ENCODE data around the gene CLHC1. TPM values are rescaled to one million over a fixed set of nuclear protein-coding genes. Genes with fewer than 3 reads are reported as not detected.

Gene CLHC1
- total and polyA plus RNA-seq, 8 donors: 1.9 to 43.9 (median 6.8) TPM

DNA sequence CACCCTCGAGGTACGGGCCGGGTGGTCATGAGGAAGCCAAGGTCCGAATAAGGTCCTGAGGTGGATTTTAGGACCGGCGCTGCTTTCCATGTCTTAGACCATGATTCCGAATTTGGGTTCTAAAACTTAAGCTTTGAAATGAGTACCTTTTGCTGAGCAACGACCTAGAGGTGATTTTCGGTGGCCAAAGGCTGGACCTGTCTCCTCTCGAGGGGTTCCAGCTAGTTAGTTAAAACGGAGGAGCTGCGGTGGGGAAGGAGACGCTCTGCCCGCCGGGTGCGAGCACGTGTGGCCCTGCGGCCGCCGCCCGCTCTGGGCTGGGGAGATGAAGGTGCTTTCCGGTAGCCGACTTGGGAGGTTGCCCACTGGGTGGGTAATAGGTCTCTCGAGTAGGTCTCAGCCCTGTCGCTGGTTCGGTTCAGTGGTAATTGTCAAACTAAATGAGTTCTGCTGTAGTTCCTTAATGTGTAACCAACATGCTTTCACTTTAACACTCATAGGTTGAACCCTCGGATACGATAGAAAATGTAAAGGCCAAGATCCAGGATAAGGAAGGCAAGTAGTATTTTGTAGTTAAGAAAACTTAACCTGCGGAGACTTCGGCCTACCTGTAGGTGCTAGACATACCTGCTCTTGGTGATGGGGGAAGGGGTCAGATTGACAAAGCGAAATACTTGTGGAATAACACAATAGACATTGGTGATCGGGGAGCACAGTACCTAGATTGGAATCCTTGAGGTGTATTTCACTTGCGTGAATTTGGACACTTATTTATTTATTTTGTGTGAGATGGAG lies 967 bp upstream of the CLHC1 start:
- no peak for TF ChIP-seq POLR2AphosphoS5 (IDR thresholded peaks at IDR 0.05)
- no peak for TF ChIP-seq EP300 (IDR thresholded peaks at IDR 0.05)
- TF ChIP-seq POLR2A (IDR thresholded peaks at IDR 0.05): no peak
- TF ChIP-seq, protein P1, sequence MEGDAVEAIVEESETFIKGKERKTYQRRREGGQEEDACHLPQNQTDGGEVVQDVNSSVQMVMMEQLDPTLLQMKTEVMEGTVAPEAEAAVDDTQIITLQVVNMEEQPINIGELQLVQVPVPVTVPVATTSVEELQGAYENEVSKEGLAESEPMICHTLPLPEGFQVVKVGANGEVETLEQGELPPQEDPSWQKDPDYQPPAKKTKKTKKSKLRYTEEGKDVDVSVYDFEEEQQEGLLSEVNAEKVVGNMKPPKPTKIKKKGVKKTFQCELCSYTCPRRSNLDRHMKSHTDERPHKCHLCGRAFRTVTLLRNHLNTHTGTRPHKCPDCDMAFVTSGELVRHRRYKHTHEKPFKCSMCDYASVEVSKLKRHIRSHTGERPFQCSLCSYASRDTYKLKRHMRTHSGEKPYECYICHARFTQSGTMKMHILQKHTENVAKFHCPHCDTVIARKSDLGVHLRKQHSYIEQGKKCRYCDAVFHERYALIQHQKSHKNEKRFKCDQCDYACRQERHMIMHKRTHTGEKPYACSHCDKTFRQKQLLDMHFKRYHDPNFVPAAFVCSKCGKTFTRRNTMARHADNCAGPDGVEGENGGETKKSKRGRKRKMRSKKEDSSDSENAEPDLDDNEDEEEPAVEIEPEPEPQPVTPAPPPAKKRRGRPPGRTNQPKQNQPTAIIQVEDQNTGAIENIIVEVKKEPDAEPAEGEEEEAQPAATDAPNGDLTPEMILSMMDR (IDR thresholded peaks at IDR 0.05): no peak
- H3K9me3 ChIP-seq: no peaks in the 10 kb centered on the region
- 2 to 4% (median 3%) methylated on average over 25 to 33 of the region's 33 CpGs for WGBS, 5 donors
- peak; percentile 43 to 70 for DNase-seq
- H3K4me3 ChIP-seq: peak overlapping the region; percentile 75 to 92 (median 83)
- intact Hi-C loops (cut with DNase I; ENCODE audit: low total_unique reads): no loop called here
- H3K4me1 ChIP-seq: peaks cover 17 to 53% (median 32%) of the 10 kb centered on the region in 4 donors
- peak overlapping the region; percentile 81 to 98 (median 94) for H3K27ac ChIP-seq
- H3K27me3 ChIP-seq: no peaks in the 10 kb centered on the region
- peaks cover 28 to 52% (median 45%) of the 10 kb centered on the region in 4 donors for H3K36me3 ChIP-seq

DNA sequence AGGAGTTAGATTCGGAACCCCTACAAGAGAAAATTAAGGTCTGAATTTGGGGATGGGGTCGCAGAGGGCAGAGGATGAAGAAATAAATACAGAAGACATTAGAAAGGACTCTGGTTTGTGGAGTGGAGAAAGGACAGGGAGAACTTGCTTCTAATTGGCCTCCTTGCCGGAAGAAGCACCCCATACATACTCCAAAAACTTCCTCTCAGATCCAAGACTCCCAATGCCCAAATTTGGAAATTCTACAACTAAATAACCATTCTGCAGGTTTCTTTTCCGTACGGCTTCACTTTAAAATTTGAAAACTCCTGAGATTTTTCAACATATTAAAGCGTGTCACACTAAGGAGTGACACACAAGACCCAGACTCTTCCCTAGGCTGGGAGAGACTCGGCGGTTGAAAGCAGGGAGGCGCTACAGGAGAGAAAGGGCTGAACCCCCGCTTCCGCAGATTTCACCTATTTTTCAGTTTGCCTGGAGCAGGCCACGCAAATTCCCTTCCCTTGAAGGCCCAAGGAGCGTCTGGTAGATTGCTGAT lies 478 bp downstream of the CLHC1 start:
- Histone ChIP-seq H3K27ac (peak overlapping the region; percentile 77 to 98 (median 94)), H3K4me1 (peaks cover 17 to 59% (median 39%) of the 10 kb centered on the region in 4 donors), H3K36me3 (peaks cover 22 to 38% (median 31%) of the 10 kb centered on the region in 4 donors), H3K4me3 (peak overlapping the region; percentile 75 to 92 (median 83)), H3K9me3 (no peaks in the 10 kb centered on the region), H3K27me3 (no peaks in the 10 kb centered on the region)
- 2 to 7% (median 5%) methylated on average over 13 of the region's 13 CpGs for WGBS, 5 donors
- DNase-seq: no peak
- intact Hi-C loops (cut with DNase I; ENCODE audit: low total_unique reads): no loop called here
- TF ChIP-seq, protein P1 (IDR thresholded peaks at IDR 0.05): no peak
- no peak for TF ChIP-seq POLR2AphosphoS5 (IDR thresholded peaks at IDR 0.05)

DNA sequence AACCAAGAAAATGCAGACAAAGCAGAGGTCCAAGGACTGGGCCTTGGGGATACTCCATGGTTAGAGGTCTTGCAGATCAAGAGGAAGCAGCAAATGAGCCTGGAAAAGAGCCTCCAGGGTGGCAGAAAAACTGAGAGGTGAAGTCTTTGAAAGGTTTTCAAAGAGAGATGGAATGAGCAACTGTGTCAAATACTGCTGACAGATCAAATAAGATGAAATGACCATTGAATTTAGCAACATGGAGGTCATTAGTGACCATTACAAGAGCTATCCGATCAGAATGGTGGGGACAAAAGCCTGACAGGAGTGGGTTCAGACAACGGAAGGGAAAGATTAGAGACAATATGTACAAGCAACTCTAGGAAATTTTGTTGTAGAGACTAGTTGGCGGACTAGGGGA lies 1.5 kb downstream of the CLHC1 start:
- 92 to 97% (median 97%) methylated on average over 3 of the region's 3 CpGs for WGBS, 5 donors
- H3K36me3 ChIP-seq: peaks cover 19 to 27% (median 20%) of the 10 kb centered on the region in 4 donors
- TF ChIP-seq EP300 (IDR thresholded peaks at IDR 0.05): no peak
- TF ChIP-seq POLR2A (IDR thresholded peaks at IDR 0.05): no peak
- no peak for TF ChIP-seq POLR2AphosphoS5 (IDR thresholded peaks at IDR 0.05)
- TF ChIP-seq, protein P1 (IDR thresholded peaks at IDR 0.05): no peak
- intact Hi-C loops (cut with DNase I; ENCODE audit: low total_unique reads): no loop called here
- H3K27ac ChIP-seq: no peak overlapping the region
- peaks cover 17 to 58% (median 40%) of the 10 kb centered on the region in 4 donors for H3K4me1 ChIP-seq
- H3K9me3 ChIP-seq: no peaks in the 10 kb centered on the region
- no peak for DNase-seq
- no peaks in the 10 kb centered on the region for H3K27me3 ChIP-seq
- no peak overlapping the region for H3K4me3 ChIP-seq

DNA sequence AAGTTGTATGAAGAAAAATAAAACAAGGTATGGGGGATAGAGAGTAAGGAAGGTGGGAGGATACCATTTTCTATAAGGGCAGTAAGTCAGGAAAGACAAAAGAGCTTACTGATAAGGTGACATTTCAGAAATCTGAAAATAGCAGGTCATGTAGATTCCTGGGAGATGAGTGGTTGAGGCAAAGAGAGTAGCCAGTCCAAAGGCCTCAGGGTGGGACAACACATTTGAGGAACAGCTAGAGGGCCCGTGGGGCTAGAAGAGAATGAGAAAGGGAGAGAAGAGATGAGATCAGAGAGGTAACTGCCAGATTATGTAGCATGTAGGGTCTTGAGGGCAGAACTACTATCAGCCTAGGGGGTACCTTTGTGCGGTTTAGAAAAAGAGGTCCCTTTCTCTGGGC lies 2.9 kb downstream of the CLHC1 start:
- TF ChIP-seq POLR2A (IDR thresholded peaks at IDR 0.05): no peak
- no peak for TF ChIP-seq POLR2AphosphoS5 (IDR thresholded peaks at IDR 0.05)
- TF ChIP-seq, protein P1 (IDR thresholded peaks at IDR 0.05): no peak
- TF ChIP-seq EP300 (IDR thresholded peaks at IDR 0.05): no peak
- no peak overlapping the region for H3K4me3 ChIP-seq
- no peaks in the 10 kb centered on the region for H3K9me3 ChIP-seq
- H3K27me3 ChIP-seq: no peaks in the 10 kb centered on the region
- WGBS, 5 donors: 83 to 94% (median 90%) methylated on average over 2 of the region's 2 CpGs
- DNase-seq: no peak
- intact Hi-C loops (cut with DNase I; ENCODE audit: low total_unique reads): no loop called here
- peaks cover 11 to 52% (median 33%) of the 10 kb centered on the region in 4 donors for H3K4me1 ChIP-seq
- no peak overlapping the region for H3K27ac ChIP-seq
- H3K36me3 ChIP-seq: peaks cover 5 to 14% (median 7%) of the 10 kb centered on the region in 4 donors

Measured in stomach (tissue), 9 donors.